Measurements from ENCODE around the gene DYNC1I1. TPM values are rescaled to one million over a fixed set of nuclear protein-coding genes. Genes with fewer than 3 reads are reported as not detected.
A peak's percentile ranks its signal among the peaks of the same experiment; 100 is the strongest.

Gene DYNC1I1
- total RNA-seq, 1 experiment from 2014 or later: 8.3 TPM

DNA sequence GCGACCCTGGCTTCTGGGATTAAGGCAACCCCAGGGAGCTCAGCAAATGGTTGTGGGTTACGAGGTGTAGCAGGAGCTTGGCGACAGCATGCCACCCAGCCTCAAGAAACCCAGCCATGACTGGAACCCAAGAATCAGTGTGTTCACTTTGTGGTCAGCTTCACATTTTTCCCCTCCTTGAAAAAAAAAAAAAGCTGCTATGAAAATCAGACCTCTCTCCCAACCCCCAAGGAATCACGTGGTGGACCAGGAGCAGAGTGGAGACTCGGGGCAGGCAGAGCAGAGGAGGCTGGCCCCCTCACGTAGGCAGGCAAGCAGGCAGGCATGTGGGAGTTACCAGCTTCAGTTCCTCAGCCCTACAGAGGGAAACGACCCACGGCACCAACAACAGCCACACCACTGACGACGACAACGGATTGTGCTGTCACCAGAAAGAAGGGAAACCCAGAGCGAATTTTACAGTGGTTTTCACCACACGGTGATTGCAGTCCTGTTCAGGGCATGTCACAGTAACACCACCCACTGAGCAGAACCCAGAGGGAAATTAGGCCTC is 346.2 kb downstream of the DYNC1I1 start:
- H3K27me3 Mint-ChIP-seq (ENCODE audit: insufficient read depth, unreplicated experiment): no peaks in the 10 kb centered on the region
- Histone ChIP-seq H3K4me3 (ENCODE audit: low read depth, low read length) (no peak overlapping the region), H3K9me3 (no peaks in the 10 kb centered on the region), H3K27me3 (replicated peaks; ENCODE audit: control insufficient read depth, insufficient read depth, low read length) (no peaks in the 10 kb centered on the region), H3K4me1 (no peaks in the 10 kb centered on the region), H3K36me3 (ENCODE audit: control insufficient read depth, insufficient read depth, low read length) (no peaks in the 10 kb centered on the region)
- no peaks in the 10 kb centered on the region for H3K9me3 Mint-ChIP-seq (ENCODE audit: unreplicated experiment)
- no peaks in the 10 kb centered on the region for H3K4me1 Mint-ChIP-seq (ENCODE audit: low read depth, unreplicated experiment)
- no peak for DNase-seq
- H3K27ac Mint-ChIP-seq (ENCODE audit: unreplicated experiment): no peak overlapping the region
- ChIA-PET CTCF (no interaction called here), POLR2A (no interaction called here)
- peaks cover 27% of the 10 kb centered on the region for H3K36me3 Mint-ChIP-seq (ENCODE audit: insufficient read depth, unreplicated experiment)
- H3K4me3 Mint-ChIP-seq (ENCODE audit: unreplicated experiment): no peak overlapping the region
- intact Hi-C loops (cut with micrococcal nuclease; ENCODE audit: unreplicated experiment): no loop called here
- no TSS peak for BruUV-seq (replicated peaks)
- no peak for TF ChIP-seq CTCF (IDR thresholded peaks at IDR 0.05; ENCODE audit: insufficient read depth in 1 of 2, low read depth in 1 of 2, low read length in 1 of 2, severe bottlenecking in 1 of 2, unreplicated experiment in 1 of 2)

- TSS peak; percentile 76 for BruUV-seq (replicated peaks)
- POLR2A ChIA-PET: no interaction called here
These were observed 348.3 kb downstream of the DYNC1I1 start for GRCh38 chr7:96120445-96121225.

GRCh38 chr7:96121752-96122151 is 349.4 kb downstream of the DYNC1I1 start:
- Histone ChIP-seq H3K9me3 (no peaks in the 10 kb centered on the region), H3K27me3 (replicated peaks; ENCODE audit: control insufficient read depth, insufficient read depth, low read length) (no peaks in the 10 kb centered on the region), H3K4me3 (ENCODE audit: low read depth, low read length) (no peak overlapping the region), H3K4me1 (peaks cover 9% of the 10 kb centered on the region), H3K36me3 (ENCODE audit: control insufficient read depth, insufficient read depth, low read length) (no peaks in the 10 kb centered on the region)
- DNase-seq: no peak
- Mint-ChIP-seq H3K36me3 (ENCODE audit: insufficient read depth, unreplicated experiment) (peaks cover 44% of the 10 kb centered on the region), H3K27me3 (ENCODE audit: insufficient read depth, unreplicated experiment) (no peaks in the 10 kb centered on the region), H3K4me3 (ENCODE audit: unreplicated experiment) (no peak overlapping the region), H3K4me1 (ENCODE audit: low read depth, unreplicated experiment) (peaks cover 13% of the 10 kb centered on the region), H3K9me3 (ENCODE audit: unreplicated experiment) (no peaks in the 10 kb centered on the region), H3K27ac (ENCODE audit: unreplicated experiment) (no peak overlapping the region)
- CTCF ChIA-PET: no interaction called here
- no TSS peak for BruUV-seq (replicated peaks)
- no peak for TF ChIP-seq CTCF (IDR thresholded peaks at IDR 0.05; ENCODE audit: insufficient read depth in 1 of 2, low read depth in 1 of 2, low read length in 1 of 2, severe bottlenecking in 1 of 2, unreplicated experiment in 1 of 2)
- POLR2A ChIA-PET: no interaction called here
- intact Hi-C loops (cut with micrococcal nuclease; ENCODE audit: unreplicated experiment): no loop called here

More at GRCh38 chr7:96120445-96121225, 348.3 kb downstream of the DYNC1I1 start:
- Histone ChIP-seq H3K36me3 (ENCODE audit: control insufficient read depth, insufficient read depth, low read length) (no peaks in the 10 kb centered on the region), H3K4me3 (ENCODE audit: low read depth, low read length) (no peak overlapping the region), H3K4me1 (no peaks in the 10 kb centered on the region), H3K9me3 (no peaks in the 10 kb centered on the region), H3K27me3 (replicated peaks; ENCODE audit: control insufficient read depth, insufficient read depth, low read length) (no peaks in the 10 kb centered on the region)
- H3K27me3 Mint-ChIP-seq (ENCODE audit: insufficient read depth, unreplicated experiment): no peaks in the 10 kb centered on the region
- no peak for TF ChIP-seq CTCF (IDR thresholded peaks at IDR 0.05; ENCODE audit: insufficient read depth in 1 of 2, low read depth in 1 of 2, low read length in 1 of 2, severe bottlenecking in 1 of 2, unreplicated experiment in 1 of 2)
- no peak overlapping the region for H3K4me3 Mint-ChIP-seq (ENCODE audit: unreplicated experiment)
- peaks cover 35% of the 10 kb centered on the region for H3K36me3 Mint-ChIP-seq (ENCODE audit: insufficient read depth, unreplicated experiment)
- H3K9me3 Mint-ChIP-seq (ENCODE audit: unreplicated experiment): no peaks in the 10 kb centered on the region
- CTCF ChIA-PET: no interaction called here
- no peak overlapping the region for H3K27ac Mint-ChIP-seq (ENCODE audit: unreplicated experiment)
- peaks cover 2% of the 10 kb centered on the region for H3K4me1 Mint-ChIP-seq (ENCODE audit: low read depth, unreplicated experiment)
- intact Hi-C loops (cut with micrococcal nuclease; ENCODE audit: unreplicated experiment): no loop called here
- DNase-seq: no peak

Measured in Caco-2 (cell line).